HepG2 (cell line): ENCODE results near the gene PTH1R. TPM values are rescaled to one million over a fixed set of nuclear protein-coding genes. Genes with fewer than 3 reads are reported as not detected.

ENCODE experiments used
- BRCA1 ChIP-seq: sonication (generic); formaldehyde crosslinking; IDR thresholded peaks from 2 replicates; pipeline ENCODE4 v1.4.0; 2020; ENCODE audit warnings: missing genetic modification reagents
- CBFB ChIP-seq: sonication (generic); formaldehyde crosslinking; IDR thresholded peaks from 2 replicates; pipeline ENCODE4 v1.4.0; 2020; ENCODE audit warnings: missing genetic modification reagents
- CC2D1A ChIP-seq: sonication (generic); formaldehyde crosslinking; IDR thresholded peaks from 2 replicates; pipeline ENCODE4 v1.8.1; 2023; ENCODE audit warnings: mild to moderate bottlenecking, missing genetic modification reagents
- FIP1L1 ChIP-seq: fragments of 200-400 bp; formaldehyde crosslinking; IDR thresholded peaks from 2 replicates; pipeline ENCODE4 v1.6.1; 2018; ENCODE audit warnings: low read depth, mild to moderate bottlenecking, low read length, moderate library complexity, borderline replicate concordance; ENCODE audit not compliant: insufficient read depth
- FLYWCH1 ChIP-seq: sonication (generic); formaldehyde crosslinking; IDR thresholded peaks from 2 replicates; pipeline ENCODE4 v1.8.1; 2023; ENCODE audit warnings: mild to moderate bottlenecking, missing genetic modification reagents
- HNRNPK ChIP-seq: fragments of 200-400 bp; formaldehyde crosslinking; IDR thresholded peaks from 2 replicates; pipeline ENCODE4 v1.6.1; 2018; ENCODE audit warnings: low read length, low read depth, moderate library complexity, mild to moderate bottlenecking; ENCODE audit not compliant: poor library complexity, severe bottlenecking
- SRSF9 ChIP-seq: fragments of 200-400 bp; formaldehyde crosslinking; IDR thresholded peaks from 2 replicates; pipeline ENCODE4 v1.6.1; 2018; ENCODE audit warnings: borderline replicate concordance, mild to moderate bottlenecking, low read depth, low read length; ENCODE audit not compliant: insufficient read depth, poor library complexity, severe bottlenecking
- ZBTB14 ChIP-seq: sonication (generic); formaldehyde crosslinking; IDR thresholded peaks from 2 replicates; pipeline ENCODE4 v1.4.0; 2020; ENCODE audit warnings: missing genetic modification reagents
- ZBTB40 ChIP-seq, 2 experiments: fragments of 450-650 bp in 1 of 2; sonication (generic) in 1 of 2; formaldehyde crosslinking in 1 of 2; IDR thresholded peaks; 2 replicates each; pipeline versions ENCODE4 v1.6.1 to v1.8.0; 2016 to 2022; ENCODE audit warnings: antibody characterized with exemption in 1 of 2, mild to moderate bottlenecking in 1 of 2, missing genetic modification reagents in 1 of 2
- ZKSCAN1 ChIP-seq: fragments of 150-350 bp; IDR thresholded peaks from 2 replicates; pipeline ENCODE4 v1.6.1; 2014; ENCODE audit warnings: low read length
- ZNF326 ChIP-seq: sonication (generic); formaldehyde crosslinking; IDR thresholded peaks from 2 replicates; pipeline ENCODE4 v1.4.0; 2020; ENCODE audit warnings: missing genetic modification reagents, borderline replicate concordance
- polyA plus RNA-seq, 8 experiments: library from polyadenylated mRNA; depleted of rRNA in 3 of 8; stranded (reverse) in 7 of 8; unstranded in 1 of 8; fragments of >200 nt; fragmentation: Illumina TruSeq in 4 of 8; extraction: Trizol in 4 of 8; gene quantifications; 2 replicates each; pipeline versions ENCODE4 v1.2.1 to v1.2.3, GENCODE V29; 2011 to 2016; ENCODE audit warnings: low read depth in 4 of 8, missing spikeins in 1 of 8, mixed read lengths in 1 of 8; ENCODE audit not compliant: insufficient read depth in 1 of 8
- total RNA-seq, 5 experiments: library from RNA; depleted of rRNA; stranded (reverse); fragments of >200 nt; fragmentation: Illumina TruSeq; extraction: Trizol; gene quantifications; 2 replicates each; pipeline ENCODE4 v1.2.3, GENCODE V29; 2016; ENCODE audit warnings: low read depth in 1 of 5
- TF ChIP-seq, protein P1 (sequence below): sonication (generic); formaldehyde crosslinking; IDR thresholded peaks from 2 replicates; pipeline ENCODE4 v1.5.0; 2020; ENCODE audit warnings: mild to moderate bottlenecking, missing genetic modification reagents
- TF ChIP-seq, protein P2 (sequence below): sonication (generic); formaldehyde crosslinking; IDR thresholded peaks from 2 replicates; pipeline ENCODE4 v1.4.0; 2020; ENCODE audit warnings: mild to moderate bottlenecking, low read depth, missing genetic modification reagents

The PTH1R gene
- total and polyA plus RNA-seq, 2 of the 13 experiments (the other 11 are each of a cell fraction or from before 2014, with no cell fraction given) = not detected

DNA sequence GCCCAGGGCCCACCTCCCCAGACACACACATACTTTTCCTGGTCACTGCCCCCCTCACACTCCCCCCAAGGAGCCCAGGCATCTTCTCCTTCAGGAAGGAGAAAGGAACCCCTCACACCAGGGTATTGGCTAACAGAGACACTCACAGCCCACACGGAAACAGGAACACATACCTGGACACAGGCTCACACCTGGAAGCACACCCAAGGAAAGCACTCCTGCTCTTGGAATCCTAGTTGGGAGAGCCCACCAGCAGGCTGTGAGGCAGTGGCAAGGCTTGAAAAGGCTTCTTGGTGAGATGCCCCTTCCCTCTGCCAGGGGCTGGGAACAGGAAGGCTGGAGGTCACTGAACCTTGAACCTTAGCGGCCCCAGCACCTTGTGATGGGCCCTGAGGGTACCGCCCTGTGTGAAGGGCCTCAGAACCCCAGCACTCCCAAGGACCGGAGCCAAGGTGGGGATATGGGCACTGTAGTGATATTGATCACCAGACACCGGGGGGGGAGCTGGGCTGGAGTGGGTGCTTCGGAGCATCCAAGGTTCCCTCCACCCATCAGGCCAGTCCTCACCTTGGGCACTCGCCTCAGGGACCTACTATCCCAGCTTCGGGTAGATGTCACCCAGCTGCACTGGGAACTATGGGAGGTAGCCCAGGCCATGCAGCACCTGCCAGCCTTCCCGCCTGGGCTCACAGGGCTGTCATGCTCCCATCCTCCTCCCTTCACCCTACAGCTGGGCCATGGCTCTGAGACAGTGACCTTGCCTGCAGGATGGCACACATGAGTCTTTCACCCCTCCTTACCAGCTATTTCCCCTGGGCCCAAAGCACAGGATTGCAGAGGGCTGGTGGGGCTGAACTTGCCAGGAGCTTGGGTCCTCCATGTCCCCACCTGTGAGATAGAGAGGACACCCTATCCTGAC is 30.6 kb upstream of the PTH1R start (continued):
- TF ChIP-seq SRSF9 (no peak), ZBTB14 (CRISPR knock-in tag) (no peak), BRCA1 (CRISPR knock-in tag) (no peak), ZBTB40 (IDR thresholded peaks at IDR 0.05) (no peak), ZBTB40 (CRISPR knock-in tag; IDR thresholded peaks at IDR 0.05) (no peak), ZKSCAN1 (no peak), HNRNPK (no peak), CBFB (no peak), FIP1L1 (no peak), ZNF326 (CRISPR knock-in tag) (no peak), FLYWCH1 (CRISPR knock-in tag) (no peak), CC2D1A (CRISPR knock-in tag) (no peak)
- TF ChIP-seq, protein P1, sequence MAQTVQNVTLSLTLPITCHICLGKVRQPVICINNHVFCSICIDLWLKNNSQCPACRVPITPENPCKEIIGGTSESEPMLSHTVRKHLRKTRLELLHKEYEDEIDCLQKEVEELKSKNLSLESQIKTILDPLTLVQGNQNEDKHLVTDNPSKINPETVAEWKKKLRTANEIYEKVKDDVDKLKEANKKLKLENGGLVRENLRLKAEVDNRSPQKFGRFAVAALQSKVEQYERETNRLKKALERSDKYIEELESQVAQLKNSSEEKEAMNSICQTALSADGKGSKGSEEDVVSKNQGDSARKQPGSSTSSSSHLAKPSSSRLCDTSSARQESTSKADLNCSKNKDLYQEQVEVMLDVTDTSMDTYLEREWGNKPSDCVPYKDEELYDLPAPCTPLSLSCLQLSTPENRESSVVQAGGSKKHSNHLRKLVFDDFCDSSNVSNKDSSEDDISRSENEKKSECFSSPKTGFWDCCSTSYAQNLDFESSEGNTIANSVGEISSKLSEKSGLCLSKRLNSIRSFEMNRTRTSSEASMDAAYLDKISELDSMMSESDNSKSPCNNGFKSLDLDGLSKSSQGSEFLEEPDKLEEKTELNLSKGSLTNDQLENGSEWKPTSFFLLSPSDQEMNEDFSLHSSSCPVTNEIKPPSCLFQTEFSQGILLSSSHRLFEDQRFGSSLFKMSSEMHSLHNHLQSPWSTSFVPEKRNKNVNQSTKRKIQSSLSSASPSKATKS (CRISPR knock-in tag) = no peak
- TF ChIP-seq, protein P2, sequence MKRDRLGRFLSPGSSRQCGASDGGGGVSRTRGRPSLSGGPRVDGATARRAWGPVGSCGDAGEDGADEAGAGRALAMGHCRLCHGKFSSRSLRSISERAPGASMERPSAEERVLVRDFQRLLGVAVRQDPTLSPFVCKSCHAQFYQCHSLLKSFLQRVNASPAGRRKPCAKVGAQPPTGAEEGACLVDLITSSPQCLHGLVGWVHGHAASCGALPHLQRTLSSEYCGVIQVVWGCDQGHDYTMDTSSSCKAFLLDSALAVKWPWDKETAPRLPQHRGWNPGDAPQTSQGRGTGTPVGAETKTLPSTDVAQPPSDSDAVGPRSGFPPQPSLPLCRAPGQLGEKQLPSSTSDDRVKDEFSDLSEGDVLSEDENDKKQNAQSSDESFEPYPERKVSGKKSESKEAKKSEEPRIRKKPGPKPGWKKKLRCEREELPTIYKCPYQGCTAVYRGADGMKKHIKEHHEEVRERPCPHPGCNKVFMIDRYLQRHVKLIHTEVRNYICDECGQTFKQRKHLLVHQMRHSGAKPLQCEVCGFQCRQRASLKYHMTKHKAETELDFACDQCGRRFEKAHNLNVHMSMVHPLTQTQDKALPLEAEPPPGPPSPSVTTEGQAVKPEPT (CRISPR knock-in tag) = no peak
